Posterior vena cava (tissue), 2 donors: ENCODE results near the gene CDH23. TPM values are rescaled to one million over a fixed set of nuclear protein-coding genes. Genes with fewer than 3 reads are reported as not detected.
A peak's percentile ranks its signal among the peaks of the same experiment; 100 is the strongest.

Experiments used
- DNase-seq: peaks from one replicate; pipeline ENCODE4 v3.0.0-alpha.2; 2020; ENCODE audit warnings: low spot score
- intact Hi-C, 2 donors: fragments of 100-400 bp; cut with DNase I; formaldehyde crosslinking; loops; one replicate each; pipeline versions ENCODE4 v1.14.1 to v1.14.2; 2022 to 2023
- total RNA-seq, 2 donors: library from RNA; stranded (reverse); fragmentation: NEBNext Ultra II Directional; extraction: Animal tissue kit (Norgen Biotek cat#: 25700); gene quantifications; one replicate each; pipeline ENCODE4 v1.2.1, GENCODE V29; 2021
- donor health status: DM: yes; HTN: yes; CAD: no.
- donor health status: DM: yes; HTN: yes; CAD: no.

Gene CDH23
- total RNA-seq, 2 donors from 2014 or later: 24.5 to 43.0 TPM

GRCh38 chr10:71517298-71518169, 120.8 kb downstream of the CDH23 start:
- intact Hi-C loops: no loop called here

GRCh38 chr10:71520042-71520441, 123.3 kb downstream of the CDH23 start:
- intact Hi-C loops: no loop called here
- no peak for DNase-seq

More at GRCh38 chr10:71517298-71518169, 120.8 kb downstream of the CDH23 start:
- DNase-seq: no peak

- no peak for DNase-seq
- intact Hi-C loops: no loop called here
These were observed 125.1 kb downstream of the CDH23 start for GRCh38 chr10:71521504-71522441.

GRCh38 chr10:71522442-71523144, 125.9 kb downstream of the CDH23 start:
- intact Hi-C loops: no loop called here
- no peak for DNase-seq

GRCh38 chr10:71523756-71524155, 127.0 kb downstream of the CDH23 start:
- DNase-seq: no peak
- intact Hi-C loops: no loop called here

- intact Hi-C loops: no loop called here
- DNase-seq: no peak
These were observed 128.4 kb downstream of the CDH23 start for GRCh38 chr10:71525092-71525491.

GRCh38 chr10:71525721-71526120, 129.0 kb downstream of the CDH23 start:
- DNase-seq: no peak
- intact Hi-C loops: no loop called here

- no peak for DNase-seq
- intact Hi-C loops: no loop called here
These were observed 129.9 kb downstream of the CDH23 start for GRCh38 chr10:71526653-71527052.

GRCh38 chr10:71527135-71527534, 130.4 kb downstream of the CDH23 start:
- intact Hi-C loops: no loop called here

GRCh38 chr10:71528371-71529206, 131.9 kb downstream of the CDH23 start:
- DNase-seq: no peak
- intact Hi-C loops: no loop called here

More at GRCh38 chr10:71527135-71527534, 130.4 kb downstream of the CDH23 start:
- DNase-seq: no peak

GRCh38 chr10:71529207-71529827, 132.6 kb downstream of the CDH23 start:
- peak; percentile 86 for DNase-seq
- intact Hi-C loops: no loop called here

- intact Hi-C loops: no loop called here
- no peak for DNase-seq
These were observed 134.1 kb downstream of the CDH23 start for GRCh38 chr10:71530781-71531180.

- intact Hi-C loops: no loop called here
These were observed 135.0 kb downstream of the CDH23 start for GRCh38 chr10:71531485-71532446.

GRCh38 chr10:71532878-71533277, 136.2 kb downstream of the CDH23 start:
- no peak for DNase-seq

More at GRCh38 chr10:71531485-71532446, 135.0 kb downstream of the CDH23 start:
- DNase-seq: no peak

GRCh38 chr10:71533936-71534335, 137.2 kb downstream of the CDH23 start:
- intact Hi-C loops: no loop called here

More at GRCh38 chr10:71532878-71533277, 136.2 kb downstream of the CDH23 start:
- intact Hi-C loops: no loop called here

GRCh38 chr10:71534568-71535194, 138.0 kb downstream of the CDH23 start:
- no peak for DNase-seq
- intact Hi-C loops: no loop called here

More at GRCh38 chr10:71533936-71534335, 137.2 kb downstream of the CDH23 start:
- no peak for DNase-seq
